ENCODE measurements around the gene DSC1. TPM values are rescaled to one million over a fixed set of nuclear protein-coding genes. Genes with fewer than 3 reads are reported as not detected.
A peak's percentile ranks its signal among the peaks of the same experiment; 100 is the strongest.

DSC1 gene
- total and polyA plus RNA-seq, 2 of the 13 experiments (the other 11 are each of a cell fraction or from before 2014, with no cell fraction given): not detected

DNA sequence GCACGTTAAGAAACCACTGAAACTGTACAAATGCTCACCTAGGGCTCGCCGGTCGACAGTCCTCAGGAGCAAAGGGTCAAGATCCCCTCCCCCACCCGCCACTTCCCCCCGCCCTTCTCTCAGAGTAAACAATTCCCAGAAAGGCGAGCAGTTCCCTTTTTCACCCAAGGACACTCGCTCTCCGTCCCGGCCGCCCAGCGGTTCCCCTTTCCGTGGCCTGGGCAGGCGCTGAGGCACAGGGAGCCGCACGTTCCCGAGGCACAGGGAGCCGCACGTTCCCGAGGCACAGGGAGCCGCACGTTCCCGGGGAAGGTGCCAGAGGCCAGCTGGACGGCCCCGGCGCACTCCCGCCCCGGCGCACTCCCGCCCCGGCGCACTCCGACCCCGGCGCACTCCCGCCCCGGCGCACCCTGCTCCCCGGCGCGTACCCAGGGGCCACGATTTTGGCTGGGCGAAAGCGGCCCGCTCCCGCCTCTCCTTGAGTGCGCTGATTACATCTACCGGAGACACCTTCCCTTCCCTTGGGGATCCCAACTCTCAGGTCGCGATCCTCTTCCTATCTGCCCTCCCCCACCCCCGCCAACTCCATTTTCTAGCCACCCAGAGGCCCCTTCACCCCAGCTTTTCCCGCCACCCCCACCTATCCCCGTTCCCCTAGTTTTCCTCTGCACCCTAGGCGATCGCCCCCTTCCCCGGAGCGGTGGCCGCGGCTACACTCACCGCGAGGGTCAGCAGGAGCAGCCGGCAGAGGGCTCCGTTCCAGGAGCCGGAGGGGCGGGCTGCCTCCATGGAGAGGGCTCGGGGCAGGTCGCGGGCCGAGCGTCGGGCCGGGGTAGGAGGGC lies 61.3 kb downstream of the DSC1 start (continued):
- TF ChIP-seq ATF1 (CRISPR knock-in tag; IDR thresholded peaks at IDR 0.05): no peak
- peak; percentile 15; the same call in 1 of the 2 replicates for TF ChIP-seq ZNF780A (CRISPR knock-in tag; IDR thresholded peaks at IDR 0.05)
- 0 out of 2 replicates have a peak, but pooled peaks have one; percentile 16 for TF ChIP-seq ZBTB38 (CRISPR knock-in tag; IDR thresholded peaks at IDR 0.05)
- TF ChIP-seq ZNF737 (CRISPR knock-in tag; IDR thresholded peaks at IDR 0.05; ENCODE audit: borderline replicate concordance): no peak
- TF ChIP-seq ZSCAN25 (CRISPR knock-in tag; IDR thresholded peaks at IDR 0.05): no peak
- peak; percentile 62; the same call in 1 of the 2 replicates for TF ChIP-seq ATF7-NPFF (CRISPR knock-in tag; IDR thresholded peaks at IDR 0.05; ENCODE audit: low read depth)
- no peak for TF ChIP-seq FOXO1 (CRISPR knock-in tag; IDR thresholded peaks at IDR 0.05)
- no peak for TF ChIP-seq ZNF501 (CRISPR knock-in tag; IDR thresholded peaks at IDR 0.05)
- no peak for TF ChIP-seq ATRX (CRISPR knock-in tag; IDR thresholded peaks at IDR 0.05; ENCODE audit: borderline replicate concordance)
- TF ChIP-seq, protein P1, sequence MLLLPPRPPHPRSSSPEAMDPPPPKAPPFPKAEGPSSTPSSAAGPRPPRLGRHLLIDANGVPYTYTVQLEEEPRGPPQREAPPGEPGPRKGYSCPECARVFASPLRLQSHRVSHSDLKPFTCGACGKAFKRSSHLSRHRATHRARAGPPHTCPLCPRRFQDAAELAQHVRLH (CRISPR knock-in tag; IDR thresholded peaks at IDR 0.05; ENCODE audit: borderline replicate concordance, low read depth): no peak
- no peak for TF ChIP-seq MAFF (IDR thresholded peaks at IDR 0.05; ENCODE audit: low read depth, low read length)
- TF ChIP-seq ZNF543 (CRISPR knock-in tag; IDR thresholded peaks at IDR 0.05): 0 out of 2 replicates have a peak, but pooled peaks have one; percentile 18
- TF ChIP-seq, protein P2, sequence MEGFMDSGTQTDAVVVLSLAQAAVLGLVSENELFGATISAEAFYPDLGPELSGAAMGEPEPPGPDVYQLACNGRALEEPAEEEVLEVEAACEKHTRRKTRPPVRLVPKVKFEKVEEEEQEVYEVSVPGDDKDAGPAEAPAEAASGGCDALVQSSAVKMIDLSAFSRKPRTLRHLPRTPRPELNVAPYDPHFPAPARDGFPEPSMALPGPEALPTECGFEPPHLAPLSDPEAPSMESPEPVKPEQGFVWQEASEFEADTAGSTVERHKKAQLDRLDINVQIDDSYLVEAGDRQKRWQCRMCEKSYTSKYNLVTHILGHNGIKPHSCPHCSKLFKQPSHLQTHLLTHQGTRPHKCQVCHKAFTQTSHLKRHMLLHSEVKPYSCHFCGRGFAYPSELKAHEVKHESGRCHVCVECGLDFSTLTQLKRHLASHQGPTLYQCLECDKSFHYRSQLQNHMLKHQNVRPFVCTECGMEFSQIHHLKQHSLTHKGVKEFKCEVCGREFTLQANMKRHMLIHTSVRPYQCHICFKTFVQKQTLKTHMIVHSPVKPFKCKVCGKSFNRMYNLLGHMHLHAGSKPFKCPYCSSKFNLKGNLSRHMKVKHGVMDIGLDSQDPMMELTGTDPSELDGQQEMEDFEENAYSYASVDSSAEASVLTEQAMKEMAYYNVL (CRISPR knock-in tag; IDR thresholded peaks at IDR 0.05; ENCODE audit: borderline replicate concordance): 0 out of 2 replicates have a peak, but pooled peaks have one; percentile 39
- no peak for TF ChIP-seq TCF7 (IDR thresholded peaks at IDR 0.05; ENCODE audit: low read depth)
- TF ChIP-seq, protein P3, sequence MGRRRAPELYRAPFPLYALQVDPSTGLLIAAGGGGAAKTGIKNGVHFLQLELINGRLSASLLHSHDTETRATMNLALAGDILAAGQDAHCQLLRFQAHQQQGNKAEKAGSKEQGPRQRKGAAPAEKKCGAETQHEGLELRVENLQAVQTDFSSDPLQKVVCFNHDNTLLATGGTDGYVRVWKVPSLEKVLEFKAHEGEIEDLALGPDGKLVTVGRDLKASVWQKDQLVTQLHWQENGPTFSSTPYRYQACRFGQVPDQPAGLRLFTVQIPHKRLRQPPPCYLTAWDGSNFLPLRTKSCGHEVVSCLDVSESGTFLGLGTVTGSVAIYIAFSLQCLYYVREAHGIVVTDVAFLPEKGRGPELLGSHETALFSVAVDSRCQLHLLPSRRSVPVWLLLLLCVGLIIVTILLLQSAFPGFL (CRISPR knock-in tag; IDR thresholded peaks at IDR 0.05): no peak
- TF ChIP-seq, protein P4, sequence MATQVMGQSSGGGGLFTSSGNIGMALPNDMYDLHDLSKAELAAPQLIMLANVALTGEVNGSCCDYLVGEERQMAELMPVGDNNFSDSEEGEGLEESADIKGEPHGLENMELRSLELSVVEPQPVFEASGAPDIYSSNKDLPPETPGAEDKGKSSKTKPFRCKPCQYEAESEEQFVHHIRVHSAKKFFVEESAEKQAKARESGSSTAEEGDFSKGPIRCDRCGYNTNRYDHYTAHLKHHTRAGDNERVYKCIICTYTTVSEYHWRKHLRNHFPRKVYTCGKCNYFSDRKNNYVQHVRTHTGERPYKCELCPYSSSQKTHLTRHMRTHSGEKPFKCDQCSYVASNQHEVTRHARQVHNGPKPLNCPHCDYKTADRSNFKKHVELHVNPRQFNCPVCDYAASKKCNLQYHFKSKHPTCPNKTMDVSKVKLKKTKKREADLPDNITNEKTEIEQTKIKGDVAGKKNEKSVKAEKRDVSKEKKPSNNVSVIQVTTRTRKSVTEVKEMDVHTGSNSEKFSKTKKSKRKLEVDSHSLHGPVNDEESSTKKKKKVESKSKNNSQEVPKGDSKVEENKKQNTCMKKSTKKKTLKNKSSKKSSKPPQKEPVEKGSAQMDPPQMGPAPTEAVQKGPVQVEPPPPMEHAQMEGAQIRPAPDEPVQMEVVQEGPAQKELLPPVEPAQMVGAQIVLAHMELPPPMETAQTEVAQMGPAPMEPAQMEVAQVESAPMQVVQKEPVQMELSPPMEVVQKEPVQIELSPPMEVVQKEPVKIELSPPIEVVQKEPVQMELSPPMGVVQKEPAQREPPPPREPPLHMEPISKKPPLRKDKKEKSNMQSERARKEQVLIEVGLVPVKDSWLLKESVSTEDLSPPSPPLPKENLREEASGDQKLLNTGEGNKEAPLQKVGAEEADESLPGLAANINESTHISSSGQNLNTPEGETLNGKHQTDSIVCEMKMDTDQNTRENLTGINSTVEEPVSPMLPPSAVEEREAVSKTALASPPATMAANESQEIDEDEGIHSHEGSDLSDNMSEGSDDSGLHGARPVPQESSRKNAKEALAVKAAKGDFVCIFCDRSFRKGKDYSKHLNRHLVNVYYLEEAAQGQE (IDR thresholded peaks at IDR 0.05; ENCODE audit: borderline replicate concordance in 1 of 2, low read depth in 1 of 2, low read length in 2 of 2): peak in 1 of 2 experiments; percentile 52; a peak in 1 of 4 replicates
- TF ChIP-seq CCAR2 (optimal IDR thresholded peaks at IDR 0.05; ENCODE audit: low read depth, low read length): no peak
- TF ChIP-seq NR2F2 (IDR thresholded peaks at IDR 0.05; ENCODE audit: borderline replicate concordance, low read depth): no peak
- TF ChIP-seq KLF15 (CRISPR knock-in tag; IDR thresholded peaks at IDR 0.05; ENCODE audit: borderline replicate concordance): no peak
- no peak; the same call in 1 of the 2 replicates for TF ChIP-seq ZMYM4 (CRISPR knock-in tag; IDR thresholded peaks at IDR 0.05)

Measured in HepG2 (cell line).